GM10266 (cell line): ENCODE data around the gene LITAF.
"Not testable (repeated sequence)": the region's sequence is repeated elsewhere in the genome, so short reads cannot be mapped to it uniquely, and the experiment has no call there.

ENCODE experiments used
- DNase-seq: peaks from one replicate; pipeline ENCODE4 v3.0.0; 2012; ENCODE audit errors: extremely low spot score
- TF ChIP-seq, protein P1 (sequence below): IDR thresholded peaks from 2 replicates; pipeline ENCODE4 v1.5.1; 2012; ENCODE audit warnings: mild to moderate bottlenecking, low read depth; ENCODE audit not compliant: control insufficient read depth, insufficient read depth; ENCODE audit errors: missing control alignments

Gene LITAF

GRCh38 chr16:11597235-11598095 is 10.7 kb upstream of the LITAF start:
- TF ChIP-seq, protein P1, sequence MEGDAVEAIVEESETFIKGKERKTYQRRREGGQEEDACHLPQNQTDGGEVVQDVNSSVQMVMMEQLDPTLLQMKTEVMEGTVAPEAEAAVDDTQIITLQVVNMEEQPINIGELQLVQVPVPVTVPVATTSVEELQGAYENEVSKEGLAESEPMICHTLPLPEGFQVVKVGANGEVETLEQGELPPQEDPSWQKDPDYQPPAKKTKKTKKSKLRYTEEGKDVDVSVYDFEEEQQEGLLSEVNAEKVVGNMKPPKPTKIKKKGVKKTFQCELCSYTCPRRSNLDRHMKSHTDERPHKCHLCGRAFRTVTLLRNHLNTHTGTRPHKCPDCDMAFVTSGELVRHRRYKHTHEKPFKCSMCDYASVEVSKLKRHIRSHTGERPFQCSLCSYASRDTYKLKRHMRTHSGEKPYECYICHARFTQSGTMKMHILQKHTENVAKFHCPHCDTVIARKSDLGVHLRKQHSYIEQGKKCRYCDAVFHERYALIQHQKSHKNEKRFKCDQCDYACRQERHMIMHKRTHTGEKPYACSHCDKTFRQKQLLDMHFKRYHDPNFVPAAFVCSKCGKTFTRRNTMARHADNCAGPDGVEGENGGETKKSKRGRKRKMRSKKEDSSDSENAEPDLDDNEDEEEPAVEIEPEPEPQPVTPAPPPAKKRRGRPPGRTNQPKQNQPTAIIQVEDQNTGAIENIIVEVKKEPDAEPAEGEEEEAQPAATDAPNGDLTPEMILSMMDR, result no peak
- no peak for DNase-seq

DNA sequence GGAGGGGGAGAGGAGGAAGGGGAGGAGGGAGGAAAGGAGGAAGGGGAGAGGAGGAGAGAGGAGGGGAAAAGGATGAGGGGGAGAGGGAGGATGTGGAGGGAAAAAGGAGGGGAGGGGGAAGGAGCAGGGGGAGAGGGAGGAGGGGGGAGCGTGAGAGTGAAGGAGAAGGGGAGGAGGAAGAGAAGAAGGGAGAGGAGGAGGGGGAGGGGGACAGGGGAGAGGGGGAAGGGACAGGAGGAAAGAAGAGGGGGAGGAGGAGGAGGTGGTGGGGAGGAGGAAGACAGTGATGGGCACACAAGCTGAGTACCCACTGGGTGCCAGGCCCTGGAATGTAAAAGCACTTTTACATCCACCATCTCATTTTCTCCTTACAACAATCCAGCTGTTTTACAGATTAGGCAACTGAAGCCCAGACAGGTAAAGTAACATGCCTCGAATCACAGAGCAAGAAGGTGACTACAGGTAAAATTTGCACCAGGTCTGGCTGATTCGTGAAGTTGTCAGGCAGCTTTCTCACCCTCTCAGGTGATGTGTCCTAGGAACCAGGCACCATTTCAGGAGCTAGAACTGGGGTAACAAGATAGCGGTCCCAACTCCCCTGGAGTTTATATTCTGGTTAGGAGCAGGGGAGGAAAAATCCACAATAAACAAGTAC is 10.0 kb upstream of the LITAF start:
- TF ChIP-seq, protein P1, result no peak

GRCh38 chr16:11593581-11593980 is 6.9 kb upstream of the LITAF start:
- TF ChIP-seq, protein P1, result no peak
- no peak for DNase-seq

More for the DNA sequence above, 10.0 kb upstream of the LITAF start:
- DNase-seq, result no peak

GRCh38 chr16:11593076-11593475 is 6.4 kb upstream of the LITAF start:
- DNase-seq, result not testable (repeated sequence)

DNA sequence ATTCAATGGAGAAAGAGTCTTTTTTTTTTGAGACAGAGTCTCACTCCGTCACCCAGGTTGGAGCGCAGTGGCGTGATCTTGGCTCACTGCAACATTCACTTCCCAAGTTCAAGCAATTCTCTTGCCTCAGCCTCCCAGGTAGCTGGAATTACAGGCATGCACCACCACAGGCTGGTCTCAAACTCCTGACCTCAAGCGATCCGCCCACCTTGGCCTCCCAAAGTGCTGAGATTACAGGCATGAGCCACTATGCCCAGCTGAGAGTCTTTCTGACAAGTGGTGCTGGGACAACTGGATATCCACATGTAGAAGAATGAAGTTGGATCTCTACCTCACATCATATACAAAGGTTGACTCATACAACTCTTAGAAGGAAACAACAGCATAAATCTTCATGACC is 4.9 kb upstream of the LITAF start:
- DNase-seq, result not testable (repeated sequence)

DNA sequence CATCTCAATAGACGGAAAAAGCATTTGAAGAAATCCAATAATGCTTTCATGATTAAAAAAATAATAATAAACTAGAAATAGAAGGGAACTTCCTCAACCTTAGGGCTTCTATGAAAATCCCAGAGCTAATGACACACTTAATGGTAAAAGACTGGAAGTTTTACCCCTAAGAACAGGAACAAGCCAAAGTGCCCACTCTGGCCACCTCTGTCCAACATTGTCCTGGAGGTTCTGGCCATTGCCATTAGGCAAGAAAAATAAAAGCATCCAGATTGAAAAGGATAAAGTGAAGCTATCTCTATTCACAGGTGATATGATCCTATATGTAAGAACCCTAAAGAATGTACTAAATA is 2.5 kb upstream of the LITAF start:
- no peak for DNase-seq
- TF ChIP-seq, protein P1, result no peak

DNA sequence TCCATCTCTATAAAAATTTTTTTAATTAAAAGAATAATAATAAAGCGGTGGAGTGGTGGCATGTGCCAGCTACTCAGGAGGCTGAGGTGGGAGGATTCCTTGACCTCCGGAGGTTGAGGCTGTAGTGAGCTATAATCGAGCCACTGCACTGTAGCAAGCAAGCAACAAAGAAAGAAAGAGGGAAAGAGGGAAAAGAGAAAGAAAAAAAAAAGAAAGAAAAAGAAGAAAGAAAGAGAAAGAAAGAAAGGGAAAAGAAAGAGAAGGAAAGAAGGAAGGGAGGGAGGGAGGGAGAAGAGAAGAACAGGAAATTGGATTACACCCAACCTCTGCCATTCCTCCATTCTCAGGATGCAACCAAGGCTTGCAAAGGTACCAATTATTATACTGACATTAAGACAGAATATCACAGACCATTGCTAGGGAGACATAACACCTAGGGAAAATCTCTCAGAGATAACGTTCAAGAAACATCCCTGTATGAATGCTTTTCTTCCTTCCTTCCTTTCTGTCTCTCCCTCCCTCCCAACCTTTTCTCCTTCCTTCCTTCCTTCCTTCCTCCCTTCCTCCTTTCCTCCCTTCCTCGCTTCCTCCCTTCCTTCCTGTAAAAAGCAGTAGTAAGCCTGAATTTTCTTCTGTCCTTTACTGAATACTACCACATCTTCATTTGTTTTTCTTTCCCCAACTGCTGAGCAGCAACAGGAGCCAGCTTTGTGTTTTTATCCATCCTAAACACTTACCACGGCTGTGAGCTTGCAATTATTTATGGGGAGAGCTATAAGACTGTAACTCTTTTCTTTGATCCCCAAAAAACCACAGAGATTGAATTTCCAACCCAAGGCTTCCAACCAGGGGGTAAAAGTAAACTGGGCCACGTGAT is 1.8 kb upstream of the LITAF start:
- no peak for DNase-seq
- TF ChIP-seq, protein P1, result no peak
